SH-SY5Y (cell line): ENCODE measurements around the gene PROM1.
A peak's percentile ranks its signal among the peaks of the same experiment; 100 is the strongest.

Experiments
- GATA2 ChIP-seq: IDR thresholded peaks from 2 replicates; pipeline ENCODE4 v1.6.1; 2011; ENCODE audit warnings: mild to moderate bottlenecking, low read depth, low read length
- GATA3 ChIP-seq: IDR thresholded peaks from 2 replicates; pipeline ENCODE4 v1.6.1; 2011; ENCODE audit warnings: low read depth, mild to moderate bottlenecking, low read length, moderate library complexity

PROM1 gene

DNA sequence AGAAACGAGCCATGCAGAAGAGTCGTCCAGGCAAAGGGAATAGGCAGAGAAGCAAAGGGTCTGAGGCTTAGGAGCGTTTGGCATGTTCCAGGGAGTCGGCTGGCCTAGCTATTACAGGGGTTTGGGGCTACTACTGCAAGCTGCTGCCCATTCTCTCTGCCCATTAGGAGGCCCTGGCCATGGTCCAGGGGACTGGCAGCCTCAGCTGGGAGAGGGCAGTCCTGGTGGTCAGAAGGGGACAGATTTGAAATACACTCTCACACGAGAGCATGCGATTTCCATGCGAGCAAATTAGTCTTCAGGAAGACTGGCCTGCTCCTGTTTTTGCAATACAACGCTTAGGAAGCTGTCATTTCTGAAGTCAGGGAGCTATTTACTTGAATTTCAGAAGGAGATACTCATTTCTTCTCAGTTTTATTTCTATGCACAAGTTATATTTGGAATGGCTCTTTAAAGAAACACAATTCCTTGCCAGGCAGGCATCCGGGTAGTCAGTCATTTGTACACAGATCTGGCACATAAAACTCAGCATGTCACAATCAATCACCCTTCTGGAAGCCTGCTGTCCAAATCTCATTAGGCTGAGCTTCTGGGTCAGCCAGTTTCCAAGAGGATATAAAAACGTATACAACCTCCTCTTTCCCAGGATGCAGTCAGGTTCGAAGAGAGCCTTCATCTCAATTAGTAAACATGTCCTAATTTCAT is 27.0 kb downstream of the PROM1 start:
- TF ChIP-seq GATA2 (no peak), GATA3 (no peak)

GRCh38 chr4:16055873-16056272 is 27.9 kb downstream of the PROM1 start:
- TF ChIP-seq GATA2 (no peak), GATA3 (no peak)

DNA sequence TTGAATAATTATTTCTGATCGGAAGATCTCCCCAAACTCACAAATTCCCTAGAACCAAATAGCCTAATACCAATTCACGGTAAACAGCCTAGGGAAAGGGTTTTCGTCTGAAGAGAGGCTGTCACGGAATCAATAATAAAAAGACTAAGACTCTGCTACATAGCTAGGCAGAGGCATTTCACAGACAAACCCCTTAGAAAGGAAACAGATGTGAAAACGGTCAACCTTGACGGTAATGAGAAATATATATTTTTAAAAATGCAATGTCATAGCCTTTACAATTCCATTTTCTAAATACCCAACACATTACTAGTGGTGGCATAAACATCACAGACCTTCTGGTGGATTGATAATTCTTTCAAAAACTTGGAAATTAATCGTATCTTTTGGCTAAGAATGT is 28.4 kb downstream of the PROM1 start:
- TF ChIP-seq GATA2: no peak
- no peak for TF ChIP-seq GATA3

DNA sequence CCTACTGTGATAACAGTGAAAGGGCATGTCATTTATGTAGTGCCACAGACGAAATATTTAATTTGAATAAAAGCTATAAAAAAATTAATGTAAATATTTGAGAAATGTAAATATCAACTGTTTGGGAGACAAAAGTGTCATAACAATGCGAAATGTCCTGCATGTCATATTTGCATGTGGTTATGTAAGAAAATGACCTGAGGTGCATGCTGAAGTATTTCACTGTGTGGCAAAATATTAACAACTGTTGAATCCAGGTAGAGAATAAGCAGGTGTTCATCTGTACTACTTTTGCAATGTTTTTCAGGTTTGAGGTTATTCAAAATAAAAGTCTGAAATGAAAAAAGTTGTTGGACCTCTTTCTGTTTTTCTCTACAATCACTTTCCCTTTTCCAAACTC is 30.9 kb downstream of the PROM1 start:
- TF ChIP-seq GATA2 (no peak), GATA3 (no peak)

DNA sequence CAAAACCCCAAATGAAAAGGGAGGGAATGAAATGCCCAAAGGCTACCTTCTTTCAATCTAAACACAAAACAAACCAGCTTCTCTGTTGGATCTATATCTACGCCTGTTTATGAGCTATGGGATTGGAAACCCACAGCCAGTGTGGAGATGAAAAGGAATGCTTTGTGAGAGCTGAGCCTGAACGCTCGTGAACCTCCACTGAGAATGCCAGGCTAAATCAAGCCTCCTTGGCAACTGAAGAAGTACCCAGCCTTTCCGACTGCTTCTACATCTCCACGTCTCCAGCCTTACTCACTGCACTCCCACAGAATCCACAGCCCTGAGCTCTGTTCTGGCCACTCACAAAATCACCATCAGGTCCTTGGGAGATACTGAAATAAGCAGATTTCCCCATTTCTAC is 31.8 kb downstream of the PROM1 start:
- TF ChIP-seq GATA2 (no peak), GATA3 (no peak)

- TF ChIP-seq GATA2 (no peak), GATA3 (no peak)
These were observed 32.7 kb downstream of the PROM1 start for GRCh38 chr4:16051132-16051531.

GRCh38 chr4:16050669-16051068 is 33.2 kb downstream of the PROM1 start:
- no peak for TF ChIP-seq GATA3

- TF ChIP-seq GATA2 (no peak), GATA3 (no peak)
These were observed 35.0 kb downstream of the PROM1 start for GRCh38 chr4:16048619-16049419.

- no peak for TF ChIP-seq GATA2
- TF ChIP-seq GATA3: no peak
These were observed 38.1 kb downstream of the PROM1 start for GRCh38 chr4:16045687-16046086.

GRCh38 chr4:16043642-16044498 is 40.0 kb downstream of the PROM1 start:
- TF ChIP-seq GATA2 (no peak), GATA3 (peak; percentile 36; the same call in 1 of the 2 replicates)

DNA sequence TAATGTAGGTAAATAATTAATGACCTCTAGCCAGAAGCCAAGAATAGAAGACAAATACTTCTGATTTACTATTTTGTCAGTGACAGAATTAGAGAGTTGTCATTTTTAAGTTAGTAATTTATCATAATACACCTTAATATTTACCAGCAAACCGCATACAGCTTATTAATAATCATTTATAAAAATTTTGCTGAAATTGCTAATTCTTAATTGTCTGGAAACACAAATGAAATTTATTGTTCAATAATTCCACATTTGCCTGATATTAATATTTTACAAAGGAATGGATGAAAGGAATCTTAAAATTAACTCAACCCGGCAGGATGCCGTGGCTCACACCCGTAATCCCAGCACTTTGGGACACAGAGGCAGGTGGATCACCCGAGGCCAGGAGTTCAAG is 44.7 kb downstream of the PROM1 start:
- TF ChIP-seq GATA3 (no peak), GATA2 (no peak)

GRCh38 chr4:16037901-16038300 is 45.9 kb downstream of the PROM1 start:
- TF ChIP-seq GATA3 (no peak), GATA2 (no peak)

GRCh38 chr4:16035843-16036242 is 48.0 kb downstream of the PROM1 start:
- TF ChIP-seq GATA2 (no peak), GATA3 (no peak)

- TF ChIP-seq GATA3 (no peak), GATA2 (no peak)
These were observed 49.6 kb downstream of the PROM1 start for GRCh38 chr4:16034010-16034748.

DNA sequence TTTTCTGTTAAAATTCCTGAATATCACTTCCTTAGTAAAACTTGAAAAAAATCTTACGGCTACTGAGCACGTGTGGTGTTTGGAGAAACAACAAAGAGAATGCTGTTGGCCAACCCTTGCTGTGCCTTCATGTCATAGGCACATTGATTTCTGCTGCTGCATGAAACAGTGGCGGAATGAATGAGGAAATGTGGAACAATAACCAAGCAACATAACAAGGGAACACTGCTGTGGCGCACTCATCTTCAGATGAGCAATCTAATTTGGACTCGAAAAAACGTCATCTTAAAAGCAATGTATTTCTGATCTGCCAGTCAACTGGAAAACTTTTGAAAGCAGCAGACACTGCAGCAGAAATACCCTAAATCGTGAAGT is 51.4 kb downstream of the PROM1 start:
- TF ChIP-seq GATA3: no peak
- no peak for TF ChIP-seq GATA2
